ENCODE measurements around the gene TMEM116.
"Not testable (repeated sequence)": the region's sequence is repeated elsewhere in the genome, so short reads cannot be mapped to it uniquely, and the experiment has no call there.

Gene TMEM116

GRCh38 chr12:112000820-112001219, 12.1 kb downstream of the TMEM116 start:
- no peaks in the 10 kb centered on the region for H3K27me3 ChIP-seq (ENCODE audit: low read depth, low read length)

GRCh38 chr12:111999129-111999528, 13.8 kb downstream of the TMEM116 start:
- H3K27ac ChIP-seq (ENCODE audit: low read length); H2AFZ ChIP-seq (ENCODE audit: low read depth, low read length); H3K79me2 ChIP-seq (ENCODE audit: low read length); H3K4me2 ChIP-seq (ENCODE audit: low read length); H3K9me3 ChIP-seq (ENCODE audit: insufficient read depth, low read length); H4K20me1 ChIP-seq (ENCODE audit: insufficient read depth, low read length); H3K4me3 ChIP-seq (ENCODE audit: low read length); H3K9ac ChIP-seq (ENCODE audit: low read length); H3K27me3 ChIP-seq (ENCODE audit: low read depth, low read length): not testable (repeated sequence)
- Histone ChIP-seq H3K4me1 (ENCODE audit: low read length) (peaks cover 27% of the 10 kb centered on the region), H3K36me3 (replicated peaks; ENCODE audit: low read depth, low read length) (peaks cover 18% of the 10 kb centered on the region)

More at GRCh38 chr12:112000820-112001219, 12.1 kb downstream of the TMEM116 start:
- H3K36me3 ChIP-seq (replicated peaks; ENCODE audit: low read depth, low read length) = peaks cover 16% of the 10 kb centered on the region
- no peaks in the 10 kb centered on the region for H3K79me2 ChIP-seq (ENCODE audit: low read length)
- H3K4me2 ChIP-seq (ENCODE audit: low read length) = no peak overlapping the region
- TF ChIP-seq CTCF (IDR thresholded peaks at IDR 0.05; ENCODE audit: low read depth, low read length) (no peak), EZH2phosphoT487 (IDR thresholded peaks at IDR 0.05; ENCODE audit: low read depth) (no peak)
- H3K4me3 ChIP-seq (ENCODE audit: low read length) = no peak overlapping the region
- H3K9ac ChIP-seq (ENCODE audit: low read length) = no peak overlapping the region
- peaks cover 26% of the 10 kb centered on the region for H3K4me1 ChIP-seq (ENCODE audit: low read length)
- H2AFZ ChIP-seq (ENCODE audit: low read depth, low read length) = no peak overlapping the region
- H4K20me1 ChIP-seq (ENCODE audit: insufficient read depth, low read length) = no peaks in the 10 kb centered on the region
- no peaks in the 10 kb centered on the region for H3K9me3 ChIP-seq (ENCODE audit: insufficient read depth, low read length)
- H3K27ac ChIP-seq (ENCODE audit: low read length) = no peak overlapping the region

GRCh38 chr12:111998015-111998414, 14.9 kb downstream of the TMEM116 start:
- Histone ChIP-seq H3K27ac (ENCODE audit: low read length) (no peak overlapping the region), H3K27me3 (ENCODE audit: low read depth, low read length) (peaks cover 13% of the 10 kb centered on the region), H2AFZ (ENCODE audit: low read depth, low read length) (no peak overlapping the region), H4K20me1 (ENCODE audit: insufficient read depth, low read length) (peaks cover 10% of the 10 kb centered on the region), H3K9ac (ENCODE audit: low read length) (no peak overlapping the region), H3K4me2 (ENCODE audit: low read length) (no peak overlapping the region), H3K4me3 (ENCODE audit: low read length) (no peak overlapping the region), H3K4me1 (ENCODE audit: low read length) (peaks cover 38% of the 10 kb centered on the region), H3K9me3 (ENCODE audit: insufficient read depth, low read length) (no peaks in the 10 kb centered on the region), H3K79me2 (ENCODE audit: low read length) (no peaks in the 10 kb centered on the region), H3K36me3 (replicated peaks; ENCODE audit: low read depth, low read length) (peaks cover 11% of the 10 kb centered on the region)
- TF ChIP-seq CTCF (IDR thresholded peaks at IDR 0.05; ENCODE audit: low read depth, low read length) = no peak
- TF ChIP-seq EZH2phosphoT487 (IDR thresholded peaks at IDR 0.05; ENCODE audit: low read depth) = no peak

GRCh38 chr12:111997300-111997699, 15.7 kb downstream of the TMEM116 start:
- Histone ChIP-seq H3K27ac (ENCODE audit: low read length) (no peak overlapping the region), H3K4me2 (ENCODE audit: low read length) (no peak overlapping the region), H3K4me3 (ENCODE audit: low read length) (no peak overlapping the region), H3K27me3 (ENCODE audit: low read depth, low read length) (peaks cover 16% of the 10 kb centered on the region), H4K20me1 (ENCODE audit: insufficient read depth, low read length) (peaks cover 13% of the 10 kb centered on the region), H3K4me1 (ENCODE audit: low read length) (peaks cover 38% of the 10 kb centered on the region), H3K9me3 (ENCODE audit: insufficient read depth, low read length) (no peaks in the 10 kb centered on the region), H3K9ac (ENCODE audit: low read length) (no peak overlapping the region), H3K36me3 (replicated peaks; ENCODE audit: low read depth, low read length) (peaks cover 6% of the 10 kb centered on the region), H2AFZ (ENCODE audit: low read depth, low read length) (no peak overlapping the region), H3K79me2 (ENCODE audit: low read length) (no peaks in the 10 kb centered on the region)
- no peak for TF ChIP-seq CTCF (IDR thresholded peaks at IDR 0.05; ENCODE audit: low read depth, low read length)
- no peak for TF ChIP-seq EZH2phosphoT487 (IDR thresholded peaks at IDR 0.05; ENCODE audit: low read depth)

Data from OCI-LY3 (cell line).